Kasumi-1 (cell line): ENCODE data around the gene ZNF614.
"Not testable (repeated sequence)": the region's sequence is repeated elsewhere in the genome, so short reads cannot be mapped to it uniquely, and the experiment has no call there.

ENCODE experiments used
- DNase-seq, 2 experiments: peaks; one replicate each; lab custom pipeline; 2025; lab: John Stamatoyannopoulos, UW

The ZNF614 gene

DNA sequence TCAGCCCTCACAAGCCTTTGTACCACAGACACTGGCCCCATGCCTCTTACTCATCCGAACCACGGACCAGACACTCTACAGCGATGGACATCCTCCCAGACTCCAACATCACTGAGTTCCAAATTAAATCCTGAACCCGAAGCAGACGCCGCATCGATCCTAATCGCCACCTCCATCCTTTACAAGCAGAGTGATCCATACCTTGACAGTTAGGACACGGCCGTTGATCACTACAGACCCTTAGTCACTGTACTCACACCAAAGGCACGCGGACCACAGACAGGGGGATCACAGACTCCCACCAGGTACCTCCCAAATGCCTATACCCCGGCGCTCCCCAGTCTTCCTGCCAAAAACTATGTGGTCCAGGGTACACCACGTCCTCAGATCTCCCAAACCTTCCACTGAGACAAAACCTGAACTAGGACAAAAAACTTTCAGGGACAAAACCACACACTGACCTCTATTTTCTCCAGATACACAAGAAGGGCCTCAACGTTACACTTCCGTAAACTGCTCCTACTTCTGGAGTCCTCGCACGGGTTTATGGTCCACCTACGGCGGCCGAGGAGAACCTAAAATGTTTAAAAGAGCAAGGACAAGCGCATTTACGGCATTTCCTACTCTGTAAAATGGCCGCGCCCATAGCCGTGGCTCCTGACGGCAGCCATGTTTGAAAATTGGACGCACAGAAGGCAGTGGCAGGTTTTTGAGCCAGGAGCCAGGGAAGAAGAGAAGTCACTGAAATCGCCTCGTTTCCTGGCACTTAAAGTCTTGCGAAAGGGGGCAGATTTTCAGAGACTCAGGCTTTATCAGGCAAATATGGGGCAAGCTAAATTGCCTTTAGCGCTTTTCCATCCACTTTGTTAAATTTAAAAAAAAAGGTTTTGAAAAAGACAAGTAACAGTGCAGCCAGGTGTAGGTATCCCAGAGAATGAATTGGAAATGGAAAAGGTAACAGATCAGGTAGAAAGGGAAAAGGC lies 41.6 kb downstream of the ZNF614 start, which contains the start of gene ZNF350:
Gene ZNF350, minus strand, starts transcription at position 532 of the 983 bp plus-strand sequence. CDS start 12,480 bp downstream, outside the sequence.
- DNase-seq, result no peak

DNA sequence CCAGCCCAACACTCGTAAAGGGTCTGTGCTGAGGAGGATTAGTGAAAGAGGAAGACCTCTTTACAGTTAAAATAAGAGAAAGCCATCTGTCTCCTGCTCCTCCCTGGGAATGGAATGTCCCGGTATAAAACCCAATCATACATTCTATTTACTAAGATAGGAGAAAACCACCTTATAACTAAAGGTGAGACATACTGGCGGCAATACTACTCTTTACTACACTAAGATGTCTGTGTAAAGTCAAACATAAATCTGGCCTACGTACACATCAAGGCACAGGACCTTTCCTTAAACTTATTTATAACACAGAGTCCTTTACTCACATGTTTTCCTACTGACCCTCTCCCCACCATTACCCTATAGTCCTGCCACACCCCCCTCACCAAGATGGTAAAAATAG lies 44.8 kb downstream of the ZNF614 start:
- no peak for DNase-seq

DNA sequence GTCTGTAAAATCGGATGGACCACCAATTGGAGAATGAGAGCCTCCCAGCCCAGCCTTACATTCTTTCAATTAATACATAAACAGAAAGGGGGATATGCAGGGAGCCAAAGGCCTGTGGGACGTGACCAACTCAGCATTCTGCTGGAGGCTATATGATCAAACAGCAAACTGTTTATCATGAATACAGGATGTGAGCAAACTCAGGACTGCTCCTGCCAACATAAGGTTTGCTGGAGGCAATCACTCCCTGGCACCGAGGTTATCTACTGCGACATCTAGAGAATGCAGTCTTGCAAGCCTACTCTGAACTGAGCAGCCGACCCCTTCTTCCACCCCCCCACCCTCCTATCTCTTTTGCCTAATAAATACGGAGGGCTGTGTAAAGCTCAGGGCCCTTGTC lies 47.3 kb downstream of the ZNF614 start:
- DNase-seq, result not testable (repeated sequence)

DNA sequence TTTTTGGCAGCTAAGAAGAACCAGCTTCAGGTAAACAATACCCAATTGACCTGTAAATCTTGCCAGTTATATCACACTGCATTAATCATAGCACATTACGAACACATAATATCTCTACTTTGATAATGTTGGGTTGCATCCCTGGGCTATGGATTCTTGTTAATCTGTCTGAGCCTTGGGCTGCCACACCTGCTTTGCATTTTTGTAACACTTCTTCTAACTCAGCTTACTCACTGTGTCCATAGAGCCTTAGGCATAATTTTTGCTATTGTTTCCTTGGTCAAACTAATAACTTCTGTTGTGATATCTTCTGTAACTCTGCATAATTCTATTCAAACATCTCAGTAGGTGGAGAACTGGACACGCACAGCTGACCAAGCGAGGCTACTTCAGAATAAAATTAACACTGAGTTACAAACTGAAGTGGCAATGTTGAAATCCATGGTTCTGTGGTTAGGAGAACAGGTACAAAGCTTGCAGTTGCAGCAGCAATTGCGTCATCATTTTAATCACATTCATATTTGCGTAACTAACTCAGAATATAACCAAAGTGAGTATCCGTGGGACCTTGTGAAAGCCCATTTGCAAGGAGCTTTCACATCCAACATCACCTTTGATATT lies 48.0 kb downstream of the ZNF614 start:
- DNase-seq, result no peak

DNA sequence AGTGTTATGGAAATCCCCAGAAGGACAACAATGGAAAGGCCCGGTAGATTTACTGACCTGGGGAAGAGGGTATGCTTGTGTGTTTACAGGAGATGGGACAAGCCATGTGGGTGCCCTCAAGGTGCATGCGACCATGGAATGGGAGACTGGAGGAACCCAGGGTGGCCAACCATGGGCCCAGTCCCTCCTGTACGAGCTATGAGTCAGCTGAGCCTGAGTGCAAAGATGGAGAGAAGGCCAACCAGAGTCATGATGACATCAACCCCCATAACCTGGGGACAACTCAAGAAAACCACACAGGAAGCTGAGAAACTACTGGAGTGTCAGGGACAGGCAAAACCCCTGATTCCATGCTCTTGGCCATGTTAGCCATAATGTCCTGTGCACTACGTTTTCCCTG lies 49.3 kb downstream of the ZNF614 start:
- no peak for DNase-seq

DNA sequence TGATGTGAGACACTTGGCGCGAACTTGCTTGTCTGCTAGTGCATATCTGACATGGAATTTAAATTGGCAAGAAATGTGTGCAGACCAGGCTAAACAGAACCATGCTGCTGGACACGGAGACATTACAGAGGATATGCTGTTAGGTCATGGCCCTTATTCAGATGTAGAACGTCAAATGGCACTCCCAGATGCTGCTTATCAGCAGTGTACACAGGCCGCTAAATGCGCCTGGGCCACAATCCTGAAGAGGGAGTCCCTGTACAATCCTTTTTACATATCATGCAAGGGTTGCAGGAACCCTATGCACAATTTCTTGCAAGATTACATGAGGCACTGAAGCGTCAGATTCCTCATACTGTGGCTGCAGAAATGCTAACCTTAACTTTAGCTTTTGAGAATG lies 50.8 kb downstream of the ZNF614 start:
- no peak for DNase-seq

DNA sequence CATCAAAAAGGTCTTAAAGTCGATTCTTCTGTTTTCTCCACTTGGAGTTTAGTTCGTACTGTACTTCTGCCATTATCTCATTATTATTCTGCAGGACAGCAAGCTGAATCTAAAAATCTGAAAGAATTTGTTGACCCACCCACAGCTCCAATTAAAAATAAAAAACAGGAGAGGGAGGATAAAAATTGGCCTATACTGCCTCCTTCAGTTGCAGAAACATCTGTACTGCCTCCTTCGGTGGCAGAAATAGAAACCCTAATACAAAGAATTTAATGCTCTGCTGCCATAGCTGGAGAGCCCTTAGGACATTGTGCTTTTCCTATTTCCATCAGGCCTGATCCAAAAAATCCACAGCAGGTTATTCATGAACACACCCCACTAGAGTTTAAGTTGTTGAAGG lies 51.3 kb downstream of the ZNF614 start:
- no peak for DNase-seq

DNA sequence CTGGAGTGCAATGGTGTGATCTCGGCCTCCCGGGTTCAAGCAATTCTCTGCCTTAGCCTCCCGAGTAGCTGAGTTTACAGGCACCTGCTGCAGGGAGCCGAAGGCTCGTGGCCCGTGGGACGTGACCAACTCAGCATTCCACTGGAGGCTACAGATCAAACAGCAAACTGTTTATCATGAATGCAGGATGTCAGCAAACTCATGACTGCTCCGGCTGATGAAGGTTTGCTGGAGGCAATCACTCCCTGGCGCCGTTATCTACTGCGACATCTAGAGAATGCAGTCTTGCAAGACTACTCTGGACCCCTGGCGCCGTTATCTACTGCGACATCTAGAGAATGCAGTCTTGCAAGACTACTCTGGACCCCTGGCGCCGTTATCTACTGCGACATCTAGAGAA lies 52.4 kb downstream of the ZNF614 start:
- DNase-seq, result not testable (repeated sequence)

DNA sequence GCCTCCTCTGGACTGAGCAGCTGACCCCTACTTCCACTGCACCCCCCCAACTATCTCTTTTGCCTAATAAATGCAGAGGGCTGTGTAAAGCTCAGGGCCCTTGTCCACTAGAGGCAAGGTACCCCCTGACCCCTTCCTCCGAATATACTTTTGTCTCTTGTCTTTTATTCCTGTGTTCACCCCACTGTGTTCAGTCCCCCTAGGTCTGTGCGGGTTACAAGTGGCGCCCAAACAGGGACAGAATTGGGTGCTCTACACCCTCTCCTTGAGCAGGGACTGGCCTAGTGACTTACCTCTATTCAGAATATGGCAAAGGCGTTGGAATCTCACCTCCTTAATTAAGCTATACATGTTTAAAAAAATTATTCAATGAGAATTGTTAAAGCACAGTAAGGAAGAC lies 56.6 kb downstream of the ZNF614 start:
- DNase-seq, result no peak

DNA sequence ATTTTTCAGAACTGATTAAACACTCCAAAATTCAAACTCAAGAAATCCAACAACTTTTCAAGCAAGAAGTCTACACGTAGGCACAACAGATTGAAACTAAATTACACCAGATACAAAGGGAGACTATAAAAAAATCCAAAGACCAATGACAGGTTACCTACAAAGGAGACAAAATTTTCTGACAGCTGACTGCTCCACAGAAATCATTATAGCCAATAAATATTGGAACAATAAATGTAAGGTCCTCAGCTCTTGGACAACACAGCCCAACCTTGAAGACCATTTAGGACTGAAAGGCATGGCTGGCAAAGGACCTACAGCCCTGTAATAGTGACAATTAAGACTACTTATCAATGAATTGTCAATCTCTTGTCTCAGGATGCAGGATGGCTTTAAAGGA lies 57.5 kb downstream of the ZNF614 start:
- no peak for DNase-seq

DNA sequence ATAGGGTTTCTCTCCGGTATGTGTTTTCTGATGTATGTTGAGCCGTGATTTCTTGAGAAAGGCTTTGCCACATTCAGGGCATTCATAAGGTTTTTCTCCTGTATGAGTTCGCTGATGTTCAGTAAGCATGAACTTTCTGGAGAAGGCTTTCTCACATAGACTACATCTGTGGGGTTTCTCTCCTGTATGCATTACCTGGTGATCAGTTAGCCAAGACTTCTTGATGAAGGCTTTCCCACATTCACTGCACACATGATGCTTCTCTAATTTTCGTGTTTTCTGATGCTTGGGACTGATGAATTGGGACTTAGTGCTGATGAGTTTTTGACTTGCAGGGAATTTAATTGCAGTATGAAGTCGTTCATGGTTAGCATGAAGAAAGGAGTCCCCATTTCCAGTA lies 62.6 kb downstream of the ZNF614 start:
- DNase-seq, result no peak
